ENCODE results near the gene MAML3. TPM values are rescaled to one million over a fixed set of nuclear protein-coding genes. Genes with fewer than 3 reads are reported as not detected.

MAML3 gene
- polyA plus RNA-seq, 2 donors: 3.7 to 3.8 TPM

DNA sequence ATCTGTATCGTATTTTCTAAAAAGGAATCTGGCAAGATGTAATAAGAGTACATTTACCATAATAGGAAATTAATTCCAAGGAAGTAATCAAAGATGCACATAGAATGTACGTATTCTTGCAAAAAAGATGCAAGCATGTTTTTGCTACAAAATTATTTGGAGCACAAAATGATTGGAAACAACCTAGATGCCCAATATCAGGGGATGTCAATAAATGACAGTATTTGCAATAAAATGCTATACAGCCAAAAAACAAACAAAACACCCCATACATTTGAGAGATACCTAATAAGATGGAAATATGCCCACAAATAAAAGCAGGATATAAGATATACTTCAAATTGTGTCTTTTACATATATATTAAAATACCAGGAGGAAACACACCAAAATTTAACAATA, 29.3 kb upstream of the MAML3 start:
- Histone ChIP-seq H3K4me3 (ENCODE audit: low read depth in 1 of 2, low read length in 2 of 2) (no peak overlapping the region), H3K4me1 (ENCODE audit: control insufficient read depth in 2 of 2, insufficient read depth in 2 of 2, low read length in 1 of 2) (peaks cover 0 to 7% of the 10 kb centered on the region in 2 donors), H3K27me3 (ENCODE audit: control insufficient read depth in 1 of 2, insufficient read depth in 2 of 2, low read length in 2 of 2) (no peaks in the 10 kb centered on the region), H3K36me3 (ENCODE audit: control insufficient read depth in 2 of 2, insufficient read depth in 2 of 2, low read length in 1 of 2) (no peaks in the 10 kb centered on the region), H3K27ac (ENCODE audit: low read depth in 2 of 2, low read length in 1 of 2) (no peak overlapping the region), H3K9me3 (ENCODE audit: control insufficient read depth in 2 of 2, insufficient read depth in 1 of 2, low read depth in 1 of 2, low read length in 1 of 2) (no peaks in the 10 kb centered on the region)
- 95 to 100% methylated on average over 2 of the region's 2 CpGs for whole genome bisulfite sequencing, 2 donors

DNA sequence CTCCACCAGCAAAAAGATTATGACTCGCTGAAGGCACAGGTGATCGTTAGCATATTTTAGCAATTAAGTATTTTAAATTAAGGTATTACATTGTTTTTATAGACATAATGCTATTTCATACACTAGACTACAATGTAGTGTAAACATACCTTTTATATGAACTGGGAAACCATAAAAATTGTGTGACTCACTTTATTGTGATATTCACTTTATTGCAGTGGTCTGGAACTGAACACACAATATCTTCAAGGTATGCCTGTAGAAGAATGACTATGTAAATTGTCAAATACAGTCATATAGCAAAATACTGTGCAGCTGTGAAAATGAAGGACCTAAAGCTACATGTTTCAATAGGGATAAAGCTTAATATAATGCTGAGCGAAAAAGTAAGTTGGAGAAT, 26.6 kb upstream of the MAML3 start:
- WGBS, 2 donors: 89 to 97% methylated on average over 3 of the region's 3 CpGs
- Histone ChIP-seq H3K27me3 (ENCODE audit: control insufficient read depth in 1 of 2, insufficient read depth in 2 of 2, low read length in 2 of 2) (no peaks in the 10 kb centered on the region), H3K9me3 (ENCODE audit: control insufficient read depth in 2 of 2, insufficient read depth in 1 of 2, low read depth in 1 of 2, low read length in 1 of 2) (no peaks in the 10 kb centered on the region), H3K27ac (ENCODE audit: low read depth in 2 of 2, low read length in 1 of 2) (no peak overlapping the region), H3K36me3 (ENCODE audit: control insufficient read depth in 2 of 2, insufficient read depth in 2 of 2, low read length in 1 of 2) (no peaks in the 10 kb centered on the region), H3K4me1 (ENCODE audit: control insufficient read depth in 2 of 2, insufficient read depth in 2 of 2, low read length in 1 of 2) (no peaks in the 10 kb centered on the region), H3K4me3 (ENCODE audit: low read depth in 1 of 2, low read length in 2 of 2) (no peak overlapping the region)

DNA sequence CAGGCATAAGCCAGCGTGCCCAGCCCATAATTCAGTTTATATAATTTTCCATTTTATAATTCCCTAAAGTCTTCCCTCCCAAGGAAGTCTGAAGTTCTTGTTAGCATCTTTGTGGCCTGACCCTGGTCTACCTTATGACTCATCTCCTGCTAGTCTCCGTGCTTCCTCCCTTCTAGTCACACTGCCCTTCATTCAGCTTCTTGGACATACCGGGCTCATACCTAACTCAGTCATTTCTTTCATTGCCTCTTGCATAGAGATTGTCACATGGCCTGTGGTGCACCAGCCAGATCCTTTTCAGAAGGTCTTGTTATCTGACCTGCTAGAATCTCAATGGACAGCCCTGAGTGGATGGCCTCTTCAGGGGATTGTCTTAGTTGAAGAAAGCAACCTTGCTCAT, 22.8 kb upstream of the MAML3 start:
- no peaks in the 10 kb centered on the region for H3K4me1 ChIP-seq (ENCODE audit: control insufficient read depth in 2 of 2, insufficient read depth in 2 of 2, low read length in 1 of 2)
- no peaks in the 10 kb centered on the region for H3K36me3 ChIP-seq (ENCODE audit: control insufficient read depth in 2 of 2, insufficient read depth in 2 of 2, low read length in 1 of 2)
- no peaks in the 10 kb centered on the region for H3K9me3 ChIP-seq (ENCODE audit: control insufficient read depth in 2 of 2, insufficient read depth in 1 of 2, low read depth in 1 of 2, low read length in 1 of 2)
- no peak overlapping the region for H3K27ac ChIP-seq (ENCODE audit: low read depth in 2 of 2, low read length in 1 of 2)
- H3K4me3 ChIP-seq (ENCODE audit: low read depth in 1 of 2, low read length in 2 of 2): no peak overlapping the region
- no peaks in the 10 kb centered on the region for H3K27me3 ChIP-seq (ENCODE audit: control insufficient read depth in 1 of 2, insufficient read depth in 2 of 2, low read length in 2 of 2)
- 82 to 93% methylated on average over 3 of the region's 3 CpGs for WGBS, 2 donors

DNA sequence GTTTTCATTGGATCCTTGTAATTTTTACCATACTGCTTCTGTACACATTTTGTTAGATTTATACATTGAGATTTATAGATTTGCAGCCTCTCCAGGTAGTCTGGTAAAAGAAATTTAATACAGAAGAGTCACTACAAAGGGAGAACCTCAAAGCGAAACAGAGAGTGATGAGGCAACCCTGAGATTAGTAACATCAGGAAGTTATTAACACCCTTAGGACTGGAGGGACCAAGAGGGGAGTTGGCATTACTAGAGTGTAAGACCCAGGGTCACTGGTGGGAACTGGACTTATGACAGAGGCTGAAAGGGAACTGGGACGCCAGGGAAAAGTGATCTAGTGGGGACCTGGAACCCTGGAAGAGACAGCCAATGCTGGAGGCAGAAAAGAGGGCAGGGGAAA, 20.6 kb upstream of the MAML3 start:
- 65 to 84% methylated on average over 2 of the region's 2 CpGs for WGBS, 2 donors
- H3K4me1 ChIP-seq (ENCODE audit: control insufficient read depth in 2 of 2, insufficient read depth in 2 of 2, low read length in 1 of 2): no peaks in the 10 kb centered on the region
- no peaks in the 10 kb centered on the region for H3K27me3 ChIP-seq (ENCODE audit: control insufficient read depth in 1 of 2, insufficient read depth in 2 of 2, low read length in 2 of 2)
- H3K4me3 ChIP-seq (ENCODE audit: low read depth in 1 of 2, low read length in 2 of 2): no peak overlapping the region
- no peak overlapping the region for H3K27ac ChIP-seq (ENCODE audit: low read depth in 2 of 2, low read length in 1 of 2)
- no peaks in the 10 kb centered on the region for H3K36me3 ChIP-seq (ENCODE audit: control insufficient read depth in 2 of 2, insufficient read depth in 2 of 2, low read length in 1 of 2)
- no peaks in the 10 kb centered on the region for H3K9me3 ChIP-seq (ENCODE audit: control insufficient read depth in 2 of 2, insufficient read depth in 1 of 2, low read depth in 1 of 2, low read length in 1 of 2)

DNA sequence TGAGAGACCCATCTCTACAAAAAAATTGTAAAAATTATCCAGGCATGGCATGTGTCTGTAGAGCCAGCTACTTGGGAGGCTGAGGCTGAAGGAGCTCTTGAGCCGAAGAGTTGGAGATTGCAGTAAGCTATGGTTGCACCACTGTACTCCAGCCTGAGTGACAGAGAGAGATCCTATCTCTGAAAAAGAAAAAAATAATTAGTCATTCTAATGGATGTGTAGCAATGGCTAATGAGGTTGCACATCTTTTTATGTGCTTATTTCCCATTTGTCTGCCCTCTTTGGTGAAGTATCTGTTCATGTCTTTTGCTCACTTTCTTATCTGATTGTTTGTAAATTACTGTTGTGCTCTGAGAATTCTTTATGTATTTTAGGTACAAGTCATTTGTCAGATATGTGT, 19.0 kb upstream of the MAML3 start:
- no peaks in the 10 kb centered on the region for H3K36me3 ChIP-seq (ENCODE audit: control insufficient read depth in 2 of 2, insufficient read depth in 2 of 2, low read length in 1 of 2)
- H3K27ac ChIP-seq (ENCODE audit: low read depth in 2 of 2, low read length in 1 of 2): no peak overlapping the region
- H3K4me1 ChIP-seq (ENCODE audit: control insufficient read depth in 2 of 2, insufficient read depth in 2 of 2, low read length in 1 of 2): no peaks in the 10 kb centered on the region
- H3K4me3 ChIP-seq (ENCODE audit: low read depth in 1 of 2, low read length in 2 of 2): no peak overlapping the region
- H3K27me3 ChIP-seq (ENCODE audit: control insufficient read depth in 1 of 2, insufficient read depth in 2 of 2, low read length in 2 of 2): no peaks in the 10 kb centered on the region
- H3K9me3 ChIP-seq (ENCODE audit: control insufficient read depth in 2 of 2, insufficient read depth in 1 of 2, low read depth in 1 of 2, low read length in 1 of 2): no peaks in the 10 kb centered on the region
- 94% methylated on average over 1 of the region's 1 CpG for WGBS, 2 donors

DNA sequence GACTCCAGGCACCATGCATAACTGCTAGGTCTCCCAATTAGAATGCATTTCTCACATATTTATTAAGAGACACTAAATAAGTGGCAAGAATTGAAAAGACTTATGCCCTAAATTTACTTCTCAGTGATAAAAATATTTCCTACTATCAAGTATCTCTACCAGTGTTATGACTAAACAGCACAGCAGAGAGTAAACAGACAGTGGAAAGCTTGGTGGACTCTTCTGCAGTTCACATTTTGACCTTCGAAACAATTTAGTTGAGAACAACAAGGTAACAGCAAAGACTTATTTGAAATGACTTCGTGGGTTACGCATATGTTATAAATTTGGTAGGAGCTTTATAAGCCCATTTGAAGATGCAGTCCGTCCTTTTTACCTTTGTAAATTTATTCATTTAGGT, 16.3 kb upstream of the MAML3 start:
- H3K36me3 ChIP-seq (ENCODE audit: control insufficient read depth in 2 of 2, insufficient read depth in 2 of 2, low read length in 1 of 2): no peaks in the 10 kb centered on the region
- 92 to 93% methylated on average over 4 of the region's 4 CpGs for WGBS, 2 donors
- H3K27me3 ChIP-seq (ENCODE audit: control insufficient read depth in 1 of 2, insufficient read depth in 2 of 2, low read length in 2 of 2): no peaks in the 10 kb centered on the region
- no peaks in the 10 kb centered on the region for H3K9me3 ChIP-seq (ENCODE audit: control insufficient read depth in 2 of 2, insufficient read depth in 1 of 2, low read depth in 1 of 2, low read length in 1 of 2)
- H3K27ac ChIP-seq (ENCODE audit: low read depth in 2 of 2, low read length in 1 of 2): no peak overlapping the region
- no peak overlapping the region for H3K4me3 ChIP-seq (ENCODE audit: low read depth in 1 of 2, low read length in 2 of 2)
- H3K4me1 ChIP-seq (ENCODE audit: control insufficient read depth in 2 of 2, insufficient read depth in 2 of 2, low read length in 1 of 2): no peaks in the 10 kb centered on the region

DNA sequence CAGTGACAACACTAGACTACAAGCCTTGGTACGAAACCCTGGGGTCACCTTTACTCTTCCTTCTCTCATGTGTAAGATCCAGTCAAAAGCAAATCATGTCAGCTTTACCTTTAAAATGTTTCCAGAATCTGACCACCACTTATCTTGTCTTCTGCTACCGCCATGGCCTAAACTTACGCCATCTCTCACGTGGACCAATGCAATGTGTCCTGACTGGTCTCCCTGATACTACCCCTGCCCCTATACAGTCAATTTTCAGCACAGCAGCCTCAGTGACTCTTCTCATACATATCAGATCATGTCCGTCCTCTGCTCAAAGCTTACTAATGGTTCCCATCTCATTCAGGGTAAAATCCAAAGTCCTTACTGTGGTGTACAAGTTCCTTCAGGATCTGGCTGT, 15.0 kb upstream of the MAML3 start:
- no peaks in the 10 kb centered on the region for H3K4me1 ChIP-seq (ENCODE audit: control insufficient read depth in 2 of 2, insufficient read depth in 2 of 2, low read length in 1 of 2)
- H3K36me3 ChIP-seq (ENCODE audit: control insufficient read depth in 2 of 2, insufficient read depth in 2 of 2, low read length in 1 of 2): no peaks in the 10 kb centered on the region
- no peaks in the 10 kb centered on the region for H3K9me3 ChIP-seq (ENCODE audit: control insufficient read depth in 2 of 2, insufficient read depth in 1 of 2, low read depth in 1 of 2, low read length in 1 of 2)
- H3K4me3 ChIP-seq (ENCODE audit: low read depth in 1 of 2, low read length in 2 of 2): no peak overlapping the region
- H3K27me3 ChIP-seq (ENCODE audit: control insufficient read depth in 1 of 2, insufficient read depth in 2 of 2, low read length in 2 of 2): no peaks in the 10 kb centered on the region
- 95 to 96% methylated on average over 5 of the region's 5 CpGs for WGBS, 2 donors
- H3K27ac ChIP-seq (ENCODE audit: low read depth in 2 of 2, low read length in 1 of 2): no peak overlapping the region

DNA sequence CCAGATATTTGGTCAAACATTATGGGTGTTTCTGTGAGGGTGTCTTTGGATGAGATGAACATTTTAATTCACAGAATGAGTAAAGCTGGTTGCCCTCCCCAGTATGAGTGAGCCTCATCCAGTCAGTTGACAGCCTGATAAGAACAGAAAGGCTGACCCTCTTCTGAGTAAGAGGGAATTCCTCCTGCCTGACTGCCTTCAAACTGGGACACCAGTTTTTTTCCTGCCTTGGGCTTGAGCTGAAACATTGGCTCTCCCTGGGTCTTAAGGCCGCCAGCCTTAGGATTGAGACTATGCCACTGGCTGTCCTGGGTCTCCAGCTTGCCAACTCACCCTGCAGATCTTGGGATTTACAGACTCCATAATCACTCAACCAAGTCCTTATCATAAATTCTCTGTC, 14.5 kb upstream of the MAML3 start:
- 100% methylated on average over 1 of the region's 1 CpG for whole genome bisulfite sequencing, 2 donors
- no peaks in the 10 kb centered on the region for H3K36me3 ChIP-seq (ENCODE audit: control insufficient read depth in 2 of 2, insufficient read depth in 2 of 2, low read length in 1 of 2)
- H3K4me1 ChIP-seq (ENCODE audit: control insufficient read depth in 2 of 2, insufficient read depth in 2 of 2, low read length in 1 of 2): no peaks in the 10 kb centered on the region
- no peak overlapping the region for H3K4me3 ChIP-seq (ENCODE audit: low read depth in 1 of 2, low read length in 2 of 2)
- H3K27ac ChIP-seq (ENCODE audit: low read depth in 2 of 2, low read length in 1 of 2): no peak overlapping the region
- no peaks in the 10 kb centered on the region for H3K27me3 ChIP-seq (ENCODE audit: control insufficient read depth in 1 of 2, insufficient read depth in 2 of 2, low read length in 2 of 2)
- no peaks in the 10 kb centered on the region for H3K9me3 ChIP-seq (ENCODE audit: control insufficient read depth in 2 of 2, insufficient read depth in 1 of 2, low read depth in 1 of 2, low read length in 1 of 2)

DNA sequence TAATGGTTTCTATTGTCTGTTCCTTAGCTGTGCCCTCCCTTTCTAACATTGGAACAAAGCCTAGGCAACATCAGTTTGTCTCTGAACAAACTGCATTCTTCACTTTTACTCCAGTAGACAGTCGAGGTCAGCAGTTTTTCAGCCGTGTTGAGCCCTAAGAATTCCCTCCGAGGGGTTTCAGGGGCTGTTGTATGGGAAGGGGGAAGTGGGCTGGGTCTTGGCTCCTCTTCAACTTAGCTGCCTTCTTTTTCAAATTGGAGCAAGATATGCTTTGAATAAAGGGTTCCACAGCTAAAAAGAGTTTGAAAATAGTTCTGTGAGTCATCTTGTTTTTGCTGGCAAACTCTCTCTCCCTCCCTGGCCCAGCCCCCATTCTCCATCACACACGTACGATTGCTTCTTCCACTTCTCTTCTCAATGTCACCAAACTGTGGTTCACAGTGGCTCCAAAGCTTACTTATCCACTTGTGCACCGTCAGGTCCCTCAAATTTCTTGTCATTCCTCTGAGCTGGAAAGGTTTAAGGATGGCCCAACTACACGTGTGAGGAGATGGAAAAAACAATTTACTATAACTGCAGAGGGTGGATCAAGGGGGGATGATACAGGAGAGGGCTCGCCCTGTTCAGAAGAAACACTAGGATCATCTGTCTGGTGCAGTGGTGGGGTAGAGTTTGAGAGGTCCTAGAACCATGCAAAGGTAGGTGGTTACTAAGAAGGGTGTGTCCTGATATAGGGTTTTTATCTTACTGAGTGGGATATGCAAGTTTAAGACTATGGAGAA, 9.2 kb upstream of the MAML3 start:
- no peaks in the 10 kb centered on the region for H3K9me3 ChIP-seq (ENCODE audit: control insufficient read depth in 2 of 2, insufficient read depth in 1 of 2, low read depth in 1 of 2, low read length in 1 of 2)
- no peaks in the 10 kb centered on the region for H3K4me1 ChIP-seq (ENCODE audit: control insufficient read depth in 2 of 2, insufficient read depth in 2 of 2, low read length in 1 of 2)
- 36 to 51% methylated on average over 8 of the region's 8 CpGs for WGBS, 2 donors
- peak overlapping the region in 1 of 2 donors; percentile 41 for H3K27ac ChIP-seq (ENCODE audit: low read depth in 2 of 2, low read length in 1 of 2)
- H3K27me3 ChIP-seq (ENCODE audit: control insufficient read depth in 1 of 2, insufficient read depth in 2 of 2, low read length in 2 of 2): no peaks in the 10 kb centered on the region
- no peak overlapping the region for H3K4me3 ChIP-seq (ENCODE audit: low read depth in 1 of 2, low read length in 2 of 2)
- no peaks in the 10 kb centered on the region for H3K36me3 ChIP-seq (ENCODE audit: control insufficient read depth in 2 of 2, insufficient read depth in 2 of 2, low read length in 1 of 2)

DNA sequence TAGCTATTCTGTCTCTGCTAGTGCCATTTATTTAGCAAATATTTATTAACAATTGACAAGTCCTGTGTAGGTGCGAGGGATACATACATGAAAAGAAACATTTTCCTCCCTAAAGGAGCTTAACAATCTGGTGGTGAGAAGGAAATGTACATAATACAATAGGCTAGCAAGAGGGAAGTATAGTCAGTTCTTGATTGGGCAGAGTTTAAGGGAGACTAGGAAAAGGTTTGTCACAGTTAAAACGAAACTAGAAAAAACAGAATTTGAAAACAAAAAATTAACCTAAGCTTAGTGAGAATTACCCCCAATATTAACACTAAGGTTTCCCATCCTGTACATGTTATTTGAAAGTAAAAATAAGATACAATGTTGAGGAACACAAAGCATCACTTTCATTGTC, 8.6 kb upstream of the MAML3 start:
- no peaks in the 10 kb centered on the region for H3K9me3 ChIP-seq (ENCODE audit: control insufficient read depth in 2 of 2, insufficient read depth in 1 of 2, low read depth in 1 of 2, low read length in 1 of 2)
- no peaks in the 10 kb centered on the region for H3K36me3 ChIP-seq (ENCODE audit: control insufficient read depth in 2 of 2, insufficient read depth in 2 of 2, low read length in 1 of 2)
- H3K4me1 ChIP-seq (ENCODE audit: control insufficient read depth in 2 of 2, insufficient read depth in 2 of 2, low read length in 1 of 2): no peaks in the 10 kb centered on the region
- no peaks in the 10 kb centered on the region for H3K27me3 ChIP-seq (ENCODE audit: control insufficient read depth in 1 of 2, insufficient read depth in 2 of 2, low read length in 2 of 2)
- H3K27ac ChIP-seq (ENCODE audit: low read depth in 2 of 2, low read length in 1 of 2): no peak overlapping the region
- WGBS, 2 donors: 74 to 79% methylated on average over 2 of the region's 2 CpGs
- no peak overlapping the region for H3K4me3 ChIP-seq (ENCODE audit: low read depth in 1 of 2, low read length in 2 of 2)
